Suprapubic skin (tissue), 4 donors: Measurements from ENCODE around the gene MED12L.

Experiments used
- EP300 ChIP-seq: sonication (generic); formaldehyde crosslinking; IDR thresholded peaks from one replicate; pipeline ENCODE4 v1.6.1; 2017; ENCODE audit warnings: antibody characterized with exemption
- POLR2A ChIP-seq, 2 donors: fragments of 450-650 bp; IDR thresholded peaks; one replicate each; pipeline ENCODE4 v1.6.1; 2017; ENCODE audit warnings: antibody characterized with exemption in 2 of 2, mild to moderate bottlenecking in 2 of 2, moderate library complexity in 2 of 2
- POLR2AphosphoS5 ChIP-seq, 3 donors: sonication (generic); formaldehyde crosslinking; IDR thresholded peaks; one replicate each; pipeline ENCODE4 v1.6.1; 2017; ENCODE audit warnings: antibody characterized with exemption in 3 of 3
- TF ChIP-seq, protein P1 (sequence below), 2 donors: fragments of 200-600 bp in 1 of 2; fragments of 450-650 bp in 1 of 2; sonication (generic) in 1 of 2; IDR thresholded peaks; one replicate each; pipeline ENCODE4 v1.5.1; 2016 to 2019; ENCODE audit warnings: antibody characterized with exemption in 2 of 2, mild to moderate bottlenecking in 1 of 2, moderate library complexity in 1 of 2

DNA sequence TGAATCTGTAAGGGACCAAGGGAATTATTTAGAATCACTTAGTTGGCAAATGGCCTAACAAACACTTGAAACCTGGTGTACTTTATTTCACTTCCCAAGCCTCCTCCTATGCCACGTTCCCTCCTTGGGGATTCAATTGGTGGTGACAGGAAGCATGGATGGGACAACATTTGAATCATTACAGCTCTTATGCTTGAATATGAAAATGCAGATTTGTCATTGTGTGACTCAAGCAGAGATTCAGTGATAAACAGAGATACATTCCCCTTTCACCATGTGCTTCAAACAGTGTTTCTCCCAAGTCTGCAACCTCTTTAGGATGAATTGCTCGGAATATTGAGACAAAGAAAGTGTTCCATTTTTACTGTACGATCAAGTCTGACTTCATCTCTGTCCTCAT, 32.7 kb upstream of the MED12L start:
- TF ChIP-seq, protein P1, sequence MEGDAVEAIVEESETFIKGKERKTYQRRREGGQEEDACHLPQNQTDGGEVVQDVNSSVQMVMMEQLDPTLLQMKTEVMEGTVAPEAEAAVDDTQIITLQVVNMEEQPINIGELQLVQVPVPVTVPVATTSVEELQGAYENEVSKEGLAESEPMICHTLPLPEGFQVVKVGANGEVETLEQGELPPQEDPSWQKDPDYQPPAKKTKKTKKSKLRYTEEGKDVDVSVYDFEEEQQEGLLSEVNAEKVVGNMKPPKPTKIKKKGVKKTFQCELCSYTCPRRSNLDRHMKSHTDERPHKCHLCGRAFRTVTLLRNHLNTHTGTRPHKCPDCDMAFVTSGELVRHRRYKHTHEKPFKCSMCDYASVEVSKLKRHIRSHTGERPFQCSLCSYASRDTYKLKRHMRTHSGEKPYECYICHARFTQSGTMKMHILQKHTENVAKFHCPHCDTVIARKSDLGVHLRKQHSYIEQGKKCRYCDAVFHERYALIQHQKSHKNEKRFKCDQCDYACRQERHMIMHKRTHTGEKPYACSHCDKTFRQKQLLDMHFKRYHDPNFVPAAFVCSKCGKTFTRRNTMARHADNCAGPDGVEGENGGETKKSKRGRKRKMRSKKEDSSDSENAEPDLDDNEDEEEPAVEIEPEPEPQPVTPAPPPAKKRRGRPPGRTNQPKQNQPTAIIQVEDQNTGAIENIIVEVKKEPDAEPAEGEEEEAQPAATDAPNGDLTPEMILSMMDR (IDR thresholded peaks at IDR 0.05): no peak
- TF ChIP-seq POLR2AphosphoS5 (IDR thresholded peaks at IDR 0.05) (no peak), POLR2A (IDR thresholded peaks at IDR 0.05) (no peak), EP300 (no peak)
